Neural cell (in vitro differentiated cells): Measurements from ENCODE around the gene PDK2. TPM values are rescaled to one million over a fixed set of nuclear protein-coding genes. Genes with fewer than 3 reads are reported as not detected.

Experiments
- H2AFZ ChIP-seq: fragments of 200-600, 300-800 bp; sonication (generic), shearing (Covaris generic); 2 replicates; pipeline ENCODE4 v1.6.0; 2014; ENCODE audit warnings: low read depth, mild to moderate bottlenecking, antibody characterized with exemption, low read length, moderate library complexity
- H3F3A ChIP-seq: fragments of 200-600 bp; shearing (Covaris generic); 2 replicates; pipeline ENCODE4 v1.6.1; 2016; ENCODE audit warnings: mild to moderate bottlenecking, moderate library complexity, mixed read lengths, antibody characterized with exemption, low read length; ENCODE audit not compliant: insufficient read depth, poor library complexity, severe bottlenecking
- H3K27ac ChIP-seq: fragments of 200-600, 300-800 bp; sonication (generic), shearing (Covaris generic); 2 replicates; pipeline ENCODE4 v1.5.1; 2014; ENCODE audit warnings: mild to moderate bottlenecking, low read length, moderate library complexity
- H3K27me3 ChIP-seq: fragments of 300-800, 200-600 bp; sonication (generic), shearing (Covaris generic); 2 replicates; pipeline ENCODE4 v1.6.0; 2014; ENCODE audit warnings: mild to moderate bottlenecking, low read depth, low read length, moderate library complexity; ENCODE audit not compliant: insufficient read depth
- H3K36me3 ChIP-seq: fragments of 300-800, 200-600 bp; sonication (generic), shearing (Covaris generic); 2 replicates; pipeline ENCODE4 v1.5.1; 2014; ENCODE audit warnings: mild to moderate bottlenecking, antibody characterized with exemption, low read length, moderate library complexity; ENCODE audit not compliant: insufficient read depth
- H3K4me2 ChIP-seq: fragments of 300-800, 200-600 bp; sonication (generic), shearing (Covaris generic); 2 replicates; pipeline ENCODE4 v1.6.0; 2014; ENCODE audit warnings: mild to moderate bottlenecking, low read length
- H3K4me3 ChIP-seq: fragments of 300-800, 200-600 bp; sonication (generic), shearing (Covaris generic); 2 replicates; pipeline ENCODE4 v1.5.1; 2014; ENCODE audit warnings: mild to moderate bottlenecking, low read length, moderate library complexity
- H3K79me2 ChIP-seq: fragments of 200-600 bp; shearing (Covaris generic); replicated peaks from 2 replicates; pipeline ENCODE4 v1.6.0; 2014; ENCODE audit warnings: mild to moderate bottlenecking, low read length, moderate library complexity; ENCODE audit not compliant: insufficient read depth
- H3K9ac ChIP-seq: fragments of 300-800, 200-600 bp; sonication (generic), shearing (Covaris generic); 2 replicates; pipeline ENCODE4 v1.6.1; 2016; ENCODE audit warnings: mild to moderate bottlenecking, low read length, mixed read lengths
- H3K9me2 ChIP-seq: fragments of 200-600 bp; shearing (Covaris generic); 2 replicates; pipeline ENCODE4 v1.6.1; 2016; ENCODE audit warnings: mild to moderate bottlenecking, low read length, mixed read lengths; ENCODE audit not compliant: insufficient read depth
- H3K9me3 ChIP-seq: fragments of 200-600, 300-800 bp; sonication (generic), shearing (Covaris generic); 2 replicates; pipeline ENCODE4 v1.6.1; 2016; ENCODE audit warnings: mild to moderate bottlenecking, mixed run types, low read length, moderate library complexity, mixed read lengths
- H4K20me1 ChIP-seq: fragments of 200-600 bp; shearing (Covaris generic); 2 replicates; pipeline ENCODE4 v1.6.1; 2016; ENCODE audit warnings: mild to moderate bottlenecking, mixed run types; ENCODE audit not compliant: insufficient read depth
- EP300 ChIP-seq: fragments of 450-650 bp; conservative IDR thresholded peaks from 2 replicates; pipeline ENCODE4 v1.6.1; 2014; ENCODE audit warnings: antibody characterized with exemption, mild to moderate bottlenecking, moderate library complexity; ENCODE audit not compliant: poor library complexity, severe bottlenecking
- EZH2 ChIP-seq: fragments of 200-600, 300-800 bp; shearing (Covaris generic), sonication (generic); IDR thresholded peaks from 2 replicates; pipeline ENCODE4 v1.6.1; 2014; ENCODE audit warnings: antibody characterized with exemption, low read length, borderline replicate concordance, mild to moderate bottlenecking; ENCODE audit not compliant: insufficient read depth, poor library complexity, severe bottlenecking
- MXI1 ChIP-seq: fragments of 450-650 bp; conservative IDR thresholded peaks from 2 replicates; pipeline ENCODE4 v1.6.1; 2014; ENCODE audit warnings: antibody characterized with exemption, mild to moderate bottlenecking; ENCODE audit not compliant: poor library complexity, severe bottlenecking
- POLR2AphosphoS5 ChIP-seq: IDR thresholded peaks from 2 replicates; pipeline ENCODE4 v1.6.1; 2012
- RAD21 ChIP-seq: fragments of 450-650 bp; conservative IDR thresholded peaks from 2 replicates; pipeline ENCODE4 v1.6.1; 2014; ENCODE audit warnings: antibody characterized with exemption, mild to moderate bottlenecking, moderate library complexity
- SMC3 ChIP-seq: fragments of 450-650 bp; conservative IDR thresholded peaks from 2 replicates; pipeline ENCODE4 v1.6.1; 2014; ENCODE audit warnings: antibody characterized with exemption, mild to moderate bottlenecking, moderate library complexity; ENCODE audit not compliant: poor library complexity
- TAF1 ChIP-seq: IDR thresholded peaks from 2 replicates; pipeline ENCODE4 v1.6.1; 2012; ENCODE audit warnings: low read depth
- polyA plus RNA-seq: library from polyadenylated mRNA; depleted of rRNA; stranded (reverse); fragments of >200 nt; gene quantifications from 2 replicates; pipeline ENCODE4 v1.2.3, GENCODE V29; 2014
- TF ChIP-seq, protein P1 (sequence below): IDR thresholded peaks from 2 replicates; pipeline ENCODE4 v1.6.1; 2012; ENCODE audit warnings: borderline replicate concordance
- TF ChIP-seq, protein P2 (sequence below): fragments of 450-650 bp; IDR thresholded peaks from 2 replicates; pipeline ENCODE4 v1.5.1; 2014; ENCODE audit warnings: antibody characterized with exemption, mild to moderate bottlenecking, moderate library complexity; ENCODE audit not compliant: poor library complexity, severe bottlenecking

PDK2 gene
- polyA plus RNA-seq, 1 donor from 2014 or later, result 36.2 TPM

DNA sequence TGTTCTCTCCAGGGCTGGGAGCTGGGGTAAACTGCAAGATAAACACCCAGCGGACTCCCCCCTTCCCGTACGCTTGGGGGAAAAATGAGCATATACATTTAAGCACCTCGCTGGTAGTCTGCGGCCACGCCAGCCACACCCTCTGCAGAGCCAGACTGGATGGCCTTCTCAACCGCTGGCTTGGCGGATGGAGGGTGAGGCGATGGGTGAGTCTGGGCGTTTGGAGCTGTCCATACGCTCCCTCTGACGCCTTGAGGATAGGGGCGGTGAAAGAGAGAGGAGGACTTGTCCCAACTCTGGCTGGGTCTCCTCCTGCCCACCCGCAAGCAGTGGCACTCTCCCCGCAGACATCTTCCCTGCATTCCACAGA, 38.2 kb upstream of the PDK2 start:
- Histone ChIP-seq H4K20me1 (no peaks in the 10 kb centered on the region), H3K4me3 (peak overlapping the region; percentile 95), H3K9ac (peak overlapping the region; percentile 85), H3K9me2 (no peaks in the 10 kb centered on the region), H3K79me2 (no peaks in the 10 kb centered on the region), H3K36me3 (no peaks in the 10 kb centered on the region), H2AFZ (no peak overlapping the region), H3K27me3 (no peaks in the 10 kb centered on the region), H3K27ac (peak overlapping the region; percentile 78), H3K9me3 (no peaks in the 10 kb centered on the region), H3F3A (peaks cover 4% of the 10 kb centered on the region), H3K4me2 (peak overlapping the region; percentile 65)
- TF ChIP-seq EZH2 (no peak), TAF1 (no peak), SMC3 (no peak), RAD21 (no peak), MXI1 (no peak), EP300 (no peak), POLR2AphosphoS5 (no peak)
- TF ChIP-seq, protein P1, sequence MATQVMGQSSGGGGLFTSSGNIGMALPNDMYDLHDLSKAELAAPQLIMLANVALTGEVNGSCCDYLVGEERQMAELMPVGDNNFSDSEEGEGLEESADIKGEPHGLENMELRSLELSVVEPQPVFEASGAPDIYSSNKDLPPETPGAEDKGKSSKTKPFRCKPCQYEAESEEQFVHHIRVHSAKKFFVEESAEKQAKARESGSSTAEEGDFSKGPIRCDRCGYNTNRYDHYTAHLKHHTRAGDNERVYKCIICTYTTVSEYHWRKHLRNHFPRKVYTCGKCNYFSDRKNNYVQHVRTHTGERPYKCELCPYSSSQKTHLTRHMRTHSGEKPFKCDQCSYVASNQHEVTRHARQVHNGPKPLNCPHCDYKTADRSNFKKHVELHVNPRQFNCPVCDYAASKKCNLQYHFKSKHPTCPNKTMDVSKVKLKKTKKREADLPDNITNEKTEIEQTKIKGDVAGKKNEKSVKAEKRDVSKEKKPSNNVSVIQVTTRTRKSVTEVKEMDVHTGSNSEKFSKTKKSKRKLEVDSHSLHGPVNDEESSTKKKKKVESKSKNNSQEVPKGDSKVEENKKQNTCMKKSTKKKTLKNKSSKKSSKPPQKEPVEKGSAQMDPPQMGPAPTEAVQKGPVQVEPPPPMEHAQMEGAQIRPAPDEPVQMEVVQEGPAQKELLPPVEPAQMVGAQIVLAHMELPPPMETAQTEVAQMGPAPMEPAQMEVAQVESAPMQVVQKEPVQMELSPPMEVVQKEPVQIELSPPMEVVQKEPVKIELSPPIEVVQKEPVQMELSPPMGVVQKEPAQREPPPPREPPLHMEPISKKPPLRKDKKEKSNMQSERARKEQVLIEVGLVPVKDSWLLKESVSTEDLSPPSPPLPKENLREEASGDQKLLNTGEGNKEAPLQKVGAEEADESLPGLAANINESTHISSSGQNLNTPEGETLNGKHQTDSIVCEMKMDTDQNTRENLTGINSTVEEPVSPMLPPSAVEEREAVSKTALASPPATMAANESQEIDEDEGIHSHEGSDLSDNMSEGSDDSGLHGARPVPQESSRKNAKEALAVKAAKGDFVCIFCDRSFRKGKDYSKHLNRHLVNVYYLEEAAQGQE, result no peak
- TF ChIP-seq, protein P2, sequence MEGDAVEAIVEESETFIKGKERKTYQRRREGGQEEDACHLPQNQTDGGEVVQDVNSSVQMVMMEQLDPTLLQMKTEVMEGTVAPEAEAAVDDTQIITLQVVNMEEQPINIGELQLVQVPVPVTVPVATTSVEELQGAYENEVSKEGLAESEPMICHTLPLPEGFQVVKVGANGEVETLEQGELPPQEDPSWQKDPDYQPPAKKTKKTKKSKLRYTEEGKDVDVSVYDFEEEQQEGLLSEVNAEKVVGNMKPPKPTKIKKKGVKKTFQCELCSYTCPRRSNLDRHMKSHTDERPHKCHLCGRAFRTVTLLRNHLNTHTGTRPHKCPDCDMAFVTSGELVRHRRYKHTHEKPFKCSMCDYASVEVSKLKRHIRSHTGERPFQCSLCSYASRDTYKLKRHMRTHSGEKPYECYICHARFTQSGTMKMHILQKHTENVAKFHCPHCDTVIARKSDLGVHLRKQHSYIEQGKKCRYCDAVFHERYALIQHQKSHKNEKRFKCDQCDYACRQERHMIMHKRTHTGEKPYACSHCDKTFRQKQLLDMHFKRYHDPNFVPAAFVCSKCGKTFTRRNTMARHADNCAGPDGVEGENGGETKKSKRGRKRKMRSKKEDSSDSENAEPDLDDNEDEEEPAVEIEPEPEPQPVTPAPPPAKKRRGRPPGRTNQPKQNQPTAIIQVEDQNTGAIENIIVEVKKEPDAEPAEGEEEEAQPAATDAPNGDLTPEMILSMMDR, result no peak

DNA sequence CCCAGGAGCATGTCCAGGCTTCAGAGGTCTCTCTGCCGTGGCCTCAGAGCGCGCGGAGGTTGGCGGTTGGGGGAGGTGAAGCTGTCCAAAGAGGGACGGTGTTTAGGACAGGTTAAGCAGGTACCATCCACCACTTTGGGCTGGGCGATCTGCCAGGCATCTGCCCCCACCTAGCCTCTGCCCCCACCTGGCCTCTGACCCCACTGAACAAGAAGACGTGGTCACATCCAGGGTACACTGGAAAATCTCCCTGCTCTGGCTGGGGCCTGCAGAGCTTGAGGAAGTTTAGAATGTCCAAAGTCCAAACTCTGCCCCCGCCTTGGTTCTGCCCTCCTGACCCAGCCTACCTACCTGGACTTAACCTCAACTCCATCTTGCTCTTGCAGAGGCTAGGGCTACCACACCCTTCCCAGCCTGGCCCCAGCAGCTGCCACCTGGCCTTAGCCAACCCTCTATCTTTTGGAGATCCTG, 37.6 kb upstream of the PDK2 start:
- H3K27ac ChIP-seq, result no peak overlapping the region
- no peaks in the 10 kb centered on the region for H3K79me2 ChIP-seq
- no peak overlapping the region for H2AFZ ChIP-seq
- no peaks in the 10 kb centered on the region for H3K9me2 ChIP-seq
- H3K4me2 ChIP-seq, result peak overlapping the region; percentile 65
- H3K4me3 ChIP-seq, result peak overlapping the region; percentile 95
- H3K9me3 ChIP-seq, result no peaks in the 10 kb centered on the region
- no peaks in the 10 kb centered on the region for H3K36me3 ChIP-seq
- H3K9ac ChIP-seq, result peak overlapping the region; percentile 85
- H3F3A ChIP-seq, result peaks cover 4% of the 10 kb centered on the region
- no peaks in the 10 kb centered on the region for H4K20me1 ChIP-seq
- H3K27me3 ChIP-seq, result no peaks in the 10 kb centered on the region
- TF ChIP-seq EP300 (no peak), EZH2 (no peak)
